AG04450 (cell line): ENCODE measurements around the gene SLC2A9. TPM values are rescaled to one million over a fixed set of nuclear protein-coding genes. Genes with fewer than 3 reads are reported as not detected.

ENCODE experiments used
- CTCF ChIA-PET: fragments of 300-600, 350-600 bp; formaldehyde crosslinking; extraction: SDS; loops from one replicate; lab custom pipeline; 2022; ENCODE audit warnings: antibody characterized with exemption, inconsistent platforms; lab: Charles Lee
- POLR2A ChIA-PET: fragments of 350-600 bp; formaldehyde crosslinking; extraction: SDS; loops from one replicate; lab custom pipeline; 2021; ENCODE audit warnings: antibody characterized with exemption, inconsistent platforms; lab: Yijun Ruan, JAX
- DNase-seq: peaks from one replicate; pipeline ENCODE4 v3.0.0-alpha.2; 2011; ENCODE audit warnings: low read depth, low spot score
- H3K27ac ChIP-seq: one replicate; pipeline ENCODE4 v1.5.1; 2012; ENCODE audit warnings: low read depth, low read length, control low read depth
- H3K27me3 ChIP-seq: one replicate; pipeline ENCODE4 v1.6.0; 2012; ENCODE audit warnings: low read length; ENCODE audit not compliant: control insufficient read depth, insufficient read depth
- H3K4me3 ChIP-seq: 2 replicates; pipeline ENCODE4 v1.5.1; 2011; ENCODE audit warnings: mild to moderate bottlenecking, low read depth, low read length, control low read depth
- H3K9me3 ChIP-seq: 2 replicates; pipeline ENCODE4 v1.5.1; 2012; ENCODE audit warnings: low read length; ENCODE audit not compliant: control insufficient read depth, insufficient read depth
- CTCF ChIP-seq: IDR thresholded peaks from 2 replicates; pipeline ENCODE4 v1.5.1; 2011; ENCODE audit warnings: low read depth, low read length, control low read depth, inconsistent platforms
- polyA plus RNA-seq: library from polyadenylated mRNA; depleted of rRNA; stranded (reverse); fragments of >200 nt; gene quantifications from 2 replicates; pipeline ENCODE4 v1.2.3, GENCODE V29; 2011

Gene SLC2A9
- polyA plus RNA-seq, 1 experiment = 2.4 TPM

- no peak for TF ChIP-seq CTCF
- no peak overlapping the region for H3K4me3 ChIP-seq
- ChIA-PET POLR2A (no interaction called here), CTCF (no interaction called here)
- DNase-seq = no peak
- no peaks in the 10 kb centered on the region for H3K27me3 ChIP-seq
- no peak overlapping the region for H3K27ac ChIP-seq
- H3K9me3 ChIP-seq = no peaks in the 10 kb centered on the region
Measured at GRCh38 chr4:10056334-10057022, 35.2 kb upstream of the SLC2A9 start.

- TF ChIP-seq CTCF = no peak
- POLR2A ChIA-PET = no interaction called here
- no peak overlapping the region for H3K4me3 ChIP-seq
- H3K9me3 ChIP-seq = no peaks in the 10 kb centered on the region
- CTCF ChIA-PET = no interaction called here
- no peak for DNase-seq
- peaks cover 2% of the 10 kb centered on the region for H3K27me3 ChIP-seq
- no peak overlapping the region for H3K27ac ChIP-seq
Measured at GRCh38 chr4:10055871-10056270, 34.6 kb upstream of the SLC2A9 start.

GRCh38 chr4:10054571-10055041 lies 33.3 kb upstream of the SLC2A9 start:
- POLR2A ChIA-PET = no interaction called here
- CTCF ChIA-PET = no interaction called here
- no peak overlapping the region for H3K27ac ChIP-seq

GRCh38 chr4:10053635-10054453 lies 32.5 kb upstream of the SLC2A9 start:
- no peak for TF ChIP-seq CTCF
- no peak overlapping the region for H3K27ac ChIP-seq
- CTCF ChIA-PET = interaction anchor here (1.2 kb wide), 1 partner anchor 104 kb away, joined by 3 read pairs; no protein-coding TSS in a partner anchor
- peaks cover 2% of the 10 kb centered on the region for H3K27me3 ChIP-seq
- DNase-seq = no peak
- H3K4me3 ChIP-seq = no peak overlapping the region
- no peaks in the 10 kb centered on the region for H3K9me3 ChIP-seq
- POLR2A ChIA-PET = no interaction called here

More at GRCh38 chr4:10054571-10055041, 33.3 kb upstream of the SLC2A9 start:
- TF ChIP-seq CTCF = no peak
- H3K9me3 ChIP-seq = no peaks in the 10 kb centered on the region
- no peak for DNase-seq
- no peak overlapping the region for H3K4me3 ChIP-seq
- H3K27me3 ChIP-seq = peaks cover 2% of the 10 kb centered on the region
